Measurements from ENCODE around the gene FBXO48. TPM values are rescaled to one million over a fixed set of nuclear protein-coding genes. Genes with fewer than 3 reads are reported as not detected.

Gene FBXO48
- total and polyA plus RNA-seq, 2 donors (not counting 1 experiment from before 2014, with no cell fraction given), result 0.33 to 0.65 TPM

GRCh38 chr2:68435615-68436014 is 31.5 kb downstream of the FBXO48 start:
- no peak overlapping the region for H3K4me2 ChIP-seq (ENCODE audit: extremely low read depth, insufficient read depth, low read length)
- no peak overlapping the region for H3K9ac ChIP-seq (ENCODE audit: insufficient read depth, low read length)
- TF ChIP-seq CTCF (conservative IDR thresholded peaks at IDR 0.05 in 1 of 2, IDR thresholded peaks at IDR 0.05 in 1 of 2; ENCODE audit: low read depth in 1 of 2, low read length in 2 of 2), result no peak
- H3K4me1 ChIP-seq (ENCODE audit: control insufficient read depth, extremely low read depth, insufficient read depth, low read length), result no peaks in the 10 kb centered on the region
- no peaks in the 10 kb centered on the region for H3K27me3 ChIP-seq (ENCODE audit: control insufficient read depth, insufficient read depth, low read length)
- H3K27ac ChIP-seq (ENCODE audit: insufficient read depth, low read length), result no peak overlapping the region
- no peaks in the 10 kb centered on the region for H3K36me3 ChIP-seq (ENCODE audit: control insufficient read depth, insufficient read depth, low read length)
- H3K79me2 ChIP-seq (ENCODE audit: control insufficient read depth, insufficient read depth, low read length), result no peaks in the 10 kb centered on the region
- H4K20me1 ChIP-seq (ENCODE audit: control insufficient read depth, extremely low read depth, insufficient read depth, low read length), result no peaks in the 10 kb centered on the region
- peak; percentile 56 to 70 for DNase-seq (ENCODE audit: low read depth in 2 of 2)
- no peak overlapping the region for H3K4me3 ChIP-seq (replicated peaks in 1 of 4; ENCODE audit: control extremely low read depth in 1 of 4, insufficient read depth in 1 of 4, low read depth in 3 of 4, low read length in 4 of 4)
- H2AFZ ChIP-seq (ENCODE audit: low read length), result no peak overlapping the region
- no peaks in the 10 kb centered on the region for H3K9me3 ChIP-seq (ENCODE audit: control insufficient read depth, insufficient read depth, low read depth, low read length)

GRCh38 chr2:68434981-68435380 is 32.1 kb downstream of the FBXO48 start:
- no peak for TF ChIP-seq CTCF (conservative IDR thresholded peaks at IDR 0.05 in 1 of 2, IDR thresholded peaks at IDR 0.05 in 1 of 2; ENCODE audit: low read depth in 1 of 2, low read length in 2 of 2)
- TF ChIP-seq EZH2 (IDR thresholded peaks at IDR 0.05; ENCODE audit: low read length, missing control alignments), result no peak
- H3K9ac ChIP-seq (ENCODE audit: insufficient read depth, low read length), result no peak overlapping the region
- H3K4me1 ChIP-seq (ENCODE audit: control insufficient read depth, extremely low read depth, insufficient read depth, low read length), result no peaks in the 10 kb centered on the region
- no peaks in the 10 kb centered on the region for H3K79me2 ChIP-seq (ENCODE audit: control insufficient read depth, insufficient read depth, low read length)
- H3K27ac ChIP-seq (ENCODE audit: insufficient read depth, low read length), result no peak overlapping the region
- no peaks in the 10 kb centered on the region for H3K36me3 ChIP-seq (ENCODE audit: control insufficient read depth, insufficient read depth, low read length)
- H2AFZ ChIP-seq (ENCODE audit: low read length), result no peak overlapping the region
- H4K20me1 ChIP-seq (ENCODE audit: control insufficient read depth, extremely low read depth, insufficient read depth, low read length), result no peaks in the 10 kb centered on the region
- no peaks in the 10 kb centered on the region for H3K9me3 ChIP-seq (ENCODE audit: control insufficient read depth, insufficient read depth, low read depth, low read length)
- H3K4me3 ChIP-seq (replicated peaks in 1 of 4; ENCODE audit: control extremely low read depth in 1 of 4, insufficient read depth in 1 of 4, low read depth in 3 of 4, low read length in 4 of 4), result no peak overlapping the region
- H3K27me3 ChIP-seq (ENCODE audit: control insufficient read depth, insufficient read depth, low read length), result no peaks in the 10 kb centered on the region
- no peak overlapping the region for H3K4me2 ChIP-seq (ENCODE audit: extremely low read depth, insufficient read depth, low read length)
- no peak for DNase-seq (ENCODE audit: low read depth in 2 of 2)

GRCh38 chr2:68432696-68433658 is 34.1 kb downstream of the FBXO48 start:
- no peak overlapping the region for H3K4me2 ChIP-seq (ENCODE audit: extremely low read depth, insufficient read depth, low read length)
- H3K27ac ChIP-seq (ENCODE audit: insufficient read depth, low read length), result no peak overlapping the region
- no peaks in the 10 kb centered on the region for H3K27me3 ChIP-seq (ENCODE audit: control insufficient read depth, insufficient read depth, low read length)
- no peaks in the 10 kb centered on the region for H3K9me3 ChIP-seq (ENCODE audit: control insufficient read depth, insufficient read depth, low read depth, low read length)
- no peak for DNase-seq (ENCODE audit: low read depth in 2 of 2)
- no peaks in the 10 kb centered on the region for H4K20me1 ChIP-seq (ENCODE audit: control insufficient read depth, extremely low read depth, insufficient read depth, low read length)
- no peaks in the 10 kb centered on the region for H3K4me1 ChIP-seq (ENCODE audit: control insufficient read depth, extremely low read depth, insufficient read depth, low read length)
- TF ChIP-seq CTCF (conservative IDR thresholded peaks at IDR 0.05 in 1 of 2, IDR thresholded peaks at IDR 0.05 in 1 of 2; ENCODE audit: low read depth in 1 of 2, low read length in 2 of 2) (no peak), EZH2 (IDR thresholded peaks at IDR 0.05; ENCODE audit: low read length, missing control alignments) (no peak)
- H3K4me3 ChIP-seq (replicated peaks in 1 of 4; ENCODE audit: control extremely low read depth in 1 of 4, insufficient read depth in 1 of 4, low read depth in 3 of 4, low read length in 4 of 4), result no peak overlapping the region
- H3K36me3 ChIP-seq (ENCODE audit: control insufficient read depth, insufficient read depth, low read length), result no peaks in the 10 kb centered on the region
- H2AFZ ChIP-seq (ENCODE audit: low read length), result no peak overlapping the region
- no peaks in the 10 kb centered on the region for H3K79me2 ChIP-seq (ENCODE audit: control insufficient read depth, insufficient read depth, low read length)
- H3K9ac ChIP-seq (ENCODE audit: insufficient read depth, low read length), result no peak overlapping the region

All from fibroblast of lung (primary cell).